WTC11 (cell line): ENCODE measurements around the gene NR5A1.

ENCODE experiments used
- ATF1 ChIP-seq: sonication (generic); formaldehyde crosslinking; IDR thresholded peaks from 2 replicates; pipeline ENCODE4 v1.8.1; 2023; ENCODE audit warnings: mild to moderate bottlenecking, moderate library complexity, missing genetic modification reagents
- PREB ChIP-seq: sonication (generic); formaldehyde crosslinking; IDR thresholded peaks from 2 replicates; pipeline ENCODE4 v1.8.1; 2022; ENCODE audit warnings: mild to moderate bottlenecking, missing genetic modification reagents, moderate library complexity, borderline replicate concordance
- TF ChIP-seq, protein P1 (sequence below): fragments of 200-600 bp; IDR thresholded peaks from 2 replicates; pipeline ENCODE4 v1.8.0; 2022; ENCODE audit warnings: antibody characterized with exemption
- TF ChIP-seq, protein P2 (sequence below): sonication (generic); formaldehyde crosslinking; IDR thresholded peaks from 2 replicates; pipeline ENCODE4 v1.8.0; 2022; ENCODE audit warnings: mild to moderate bottlenecking, missing genetic modification reagents

DNA sequence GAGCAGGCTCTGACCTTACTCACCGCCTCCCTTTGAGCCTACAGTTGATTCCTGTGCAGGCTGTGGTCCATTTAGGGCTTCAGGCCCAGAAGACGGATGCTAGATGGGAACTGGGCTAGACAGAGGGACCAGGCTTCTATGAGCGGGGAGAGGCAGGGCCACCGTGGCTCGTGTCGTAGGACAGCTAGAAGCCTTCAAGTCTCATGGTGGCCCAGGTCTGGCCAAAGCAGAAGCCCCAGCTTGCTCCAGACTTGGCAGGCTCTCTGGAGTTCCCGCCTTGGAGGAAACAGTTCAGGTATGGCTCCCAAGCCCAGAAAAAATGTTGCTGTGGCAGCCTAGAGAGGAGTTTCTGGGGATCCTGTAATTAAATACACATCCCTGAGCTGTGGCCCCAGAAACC lies 10.9 kb upstream of the NR5A1 start:
- TF ChIP-seq, protein P1, sequence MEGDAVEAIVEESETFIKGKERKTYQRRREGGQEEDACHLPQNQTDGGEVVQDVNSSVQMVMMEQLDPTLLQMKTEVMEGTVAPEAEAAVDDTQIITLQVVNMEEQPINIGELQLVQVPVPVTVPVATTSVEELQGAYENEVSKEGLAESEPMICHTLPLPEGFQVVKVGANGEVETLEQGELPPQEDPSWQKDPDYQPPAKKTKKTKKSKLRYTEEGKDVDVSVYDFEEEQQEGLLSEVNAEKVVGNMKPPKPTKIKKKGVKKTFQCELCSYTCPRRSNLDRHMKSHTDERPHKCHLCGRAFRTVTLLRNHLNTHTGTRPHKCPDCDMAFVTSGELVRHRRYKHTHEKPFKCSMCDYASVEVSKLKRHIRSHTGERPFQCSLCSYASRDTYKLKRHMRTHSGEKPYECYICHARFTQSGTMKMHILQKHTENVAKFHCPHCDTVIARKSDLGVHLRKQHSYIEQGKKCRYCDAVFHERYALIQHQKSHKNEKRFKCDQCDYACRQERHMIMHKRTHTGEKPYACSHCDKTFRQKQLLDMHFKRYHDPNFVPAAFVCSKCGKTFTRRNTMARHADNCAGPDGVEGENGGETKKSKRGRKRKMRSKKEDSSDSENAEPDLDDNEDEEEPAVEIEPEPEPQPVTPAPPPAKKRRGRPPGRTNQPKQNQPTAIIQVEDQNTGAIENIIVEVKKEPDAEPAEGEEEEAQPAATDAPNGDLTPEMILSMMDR, result no peak
- TF ChIP-seq PREB (CRISPR knock-in tag), result no peak
- TF ChIP-seq ATF1, result no peak
- TF ChIP-seq, protein P2, sequence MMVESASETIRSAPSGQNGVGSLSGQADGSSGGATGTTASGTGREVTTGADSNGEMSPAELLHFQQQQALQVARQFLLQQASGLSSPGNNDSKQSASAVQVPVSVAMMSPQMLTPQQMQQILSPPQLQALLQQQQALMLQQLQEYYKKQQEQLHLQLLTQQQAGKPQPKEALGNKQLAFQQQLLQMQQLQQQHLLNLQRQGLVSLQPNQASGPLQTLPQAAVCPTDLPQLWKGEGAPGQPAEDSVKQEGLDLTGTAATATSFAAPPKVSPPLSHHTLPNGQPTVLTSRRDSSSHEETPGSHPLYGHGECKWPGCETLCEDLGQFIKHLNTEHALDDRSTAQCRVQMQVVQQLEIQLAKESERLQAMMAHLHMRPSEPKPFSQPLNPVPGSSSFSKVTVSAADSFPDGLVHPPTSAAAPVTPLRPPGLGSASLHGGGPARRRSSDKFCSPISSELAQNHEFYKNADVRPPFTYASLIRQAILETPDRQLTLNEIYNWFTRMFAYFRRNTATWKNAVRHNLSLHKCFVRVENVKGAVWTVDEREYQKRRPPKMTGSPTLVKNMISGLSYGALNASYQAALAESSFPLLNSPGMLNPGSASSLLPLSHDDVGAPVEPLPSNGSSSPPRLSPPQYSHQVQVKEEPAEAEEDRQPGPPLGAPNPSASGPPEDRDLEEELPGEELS (CRISPR knock-in tag), result no peak
